Measurements from ENCODE around the gene MRPL23.

The MRPL23 gene

DNA sequence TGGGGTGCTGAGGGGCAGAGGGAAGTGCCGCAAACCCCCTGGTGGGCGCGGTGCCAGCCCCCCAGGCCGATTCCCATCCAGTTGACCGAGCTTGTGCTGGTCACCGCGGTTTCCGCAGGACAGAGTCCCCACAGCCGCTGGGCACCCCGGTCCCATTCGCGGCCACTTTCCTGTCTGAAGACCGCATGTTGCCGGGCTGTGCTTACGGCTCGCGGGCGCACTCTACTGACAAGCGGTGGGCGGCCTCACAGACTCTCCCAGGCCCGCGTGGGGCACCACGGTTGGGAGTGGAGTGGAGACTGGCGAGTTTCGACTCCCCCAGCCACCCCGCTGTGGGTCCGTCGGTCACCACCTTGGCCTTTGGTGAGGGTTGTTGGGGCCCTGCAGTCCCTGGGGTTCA is 51.2 kb downstream of the MRPL23 start:
- no peak for DNase-seq

DNA sequence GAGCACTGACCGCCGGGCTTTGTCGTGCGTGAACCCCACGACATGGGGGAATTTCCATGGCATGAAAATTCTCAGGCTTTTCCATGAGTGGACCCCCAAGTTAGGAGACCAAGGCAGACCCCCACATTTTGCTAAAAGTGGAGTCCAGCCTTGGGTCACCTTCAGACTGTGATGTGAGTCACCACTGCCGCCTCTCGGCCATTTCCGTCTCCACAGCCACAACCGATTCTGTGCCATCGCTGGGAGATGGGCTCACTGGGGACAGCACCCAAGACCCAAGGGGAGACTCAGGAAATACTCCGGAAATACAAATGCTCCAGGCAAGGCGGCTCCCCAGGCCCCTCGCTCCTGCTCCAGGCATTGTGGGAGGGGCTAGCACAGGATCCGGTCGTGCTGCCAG is 51.7 kb downstream of the MRPL23 start:
- no peak for DNase-seq

DNA sequence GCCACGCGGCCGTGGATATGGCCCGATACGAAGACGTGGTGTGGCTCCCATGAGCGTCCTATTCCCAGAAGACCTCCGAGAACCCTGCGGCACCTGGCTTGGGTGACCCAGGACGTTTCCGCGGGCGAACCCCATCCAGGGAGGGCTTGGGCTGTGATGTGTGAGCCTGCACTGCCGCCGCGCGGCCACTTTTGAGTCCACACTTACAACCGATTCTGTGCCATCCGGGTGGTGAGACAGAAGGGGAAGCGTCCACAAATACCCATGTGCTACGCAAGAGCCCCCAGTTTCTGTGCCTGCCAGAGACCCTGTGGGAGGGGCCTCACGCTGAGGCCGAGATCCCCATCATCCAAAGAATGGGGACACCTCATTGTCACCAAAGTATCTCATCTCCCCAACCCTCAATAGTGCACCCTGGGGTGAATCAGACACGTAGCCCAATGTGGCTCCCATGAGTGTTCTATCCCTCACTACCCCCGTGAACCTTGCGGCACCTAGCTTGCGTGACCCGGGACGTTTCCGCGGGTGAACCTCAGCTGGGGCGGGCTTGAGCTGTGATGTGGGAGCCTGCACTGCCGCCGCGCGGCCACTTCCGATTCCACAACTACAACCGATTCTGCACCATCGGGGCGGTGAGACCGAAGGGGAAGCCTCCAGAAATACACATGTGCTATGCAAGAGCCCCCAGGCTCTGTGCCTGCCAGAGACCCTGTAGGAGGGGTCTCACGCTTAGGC is 55.1 kb downstream of the MRPL23 start:
- no peak for DNase-seq

DNA sequence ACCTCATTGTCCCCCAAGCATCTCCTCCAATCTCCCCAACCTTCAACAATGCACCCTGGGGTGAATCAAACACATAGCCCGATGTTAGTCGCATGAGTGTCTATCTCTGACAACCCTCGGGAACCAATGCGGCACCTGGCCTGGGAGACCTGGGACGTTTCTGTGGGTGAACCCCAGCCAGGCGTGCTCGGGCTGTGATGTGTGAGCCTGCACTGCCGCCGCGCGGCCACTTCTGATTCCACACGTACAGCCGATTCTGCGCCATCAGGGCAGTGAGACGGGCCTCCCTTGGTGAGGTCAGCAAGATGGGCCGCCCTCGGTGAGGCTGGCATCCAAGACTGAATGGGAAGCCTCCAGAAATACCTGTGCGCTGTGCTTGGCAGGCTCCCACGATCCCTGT is 55.7 kb downstream of the MRPL23 start:
- no peak for DNase-seq

DNA sequence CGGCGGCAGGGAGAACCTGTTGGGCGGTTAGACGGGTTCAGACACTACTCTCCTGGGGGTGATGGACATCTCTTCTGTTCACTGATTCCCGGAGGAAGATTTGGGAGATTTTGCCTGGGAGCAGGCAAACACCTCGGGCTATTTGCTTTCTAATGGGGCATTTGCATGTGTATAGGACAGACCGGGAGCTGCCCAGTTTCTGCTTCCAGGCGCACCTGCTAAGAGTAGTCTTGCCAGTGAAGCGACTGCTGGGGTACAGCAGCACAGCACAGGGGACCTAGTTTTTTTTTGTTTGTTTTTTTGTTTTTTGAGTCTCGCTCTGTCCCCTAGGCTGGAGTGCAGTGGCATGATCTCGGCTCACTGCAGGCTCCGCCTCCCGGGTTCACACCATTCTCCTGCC is 57.3 kb downstream of the MRPL23 start:
- no peak for DNase-seq

All from stimulated activated naive CD4-positive, alpha-beta T cell (primary cell).